ENCODE data around the gene KRT2.

KRT2 gene

GRCh38 chr12:52659951-52660350 lies 7.9 kb upstream of the KRT2 start:
- no peak overlapping the region for H4K91ac ChIP-seq (ENCODE audit: low read length)
- DNase-seq = no peak
- H3K4me1 ChIP-seq (ENCODE audit: control insufficient read depth, insufficient read depth, low read depth, low read length) = no peaks in the 10 kb centered on the region
- no peaks in the 10 kb centered on the region for H3K9me3 ChIP-seq (ENCODE audit: control insufficient read depth, low read length)
- H3K4me3 ChIP-seq (ENCODE audit: insufficient read depth in 1 of 2, low read depth in 1 of 2, low read length in 2 of 2) = no peak overlapping the region
- no peak overlapping the region for H3K4me2 ChIP-seq (ENCODE audit: low read length, poor library complexity, severe bottlenecking)
- H3K79me1 ChIP-seq (replicated peaks; ENCODE audit: low read length, poor library complexity, severe bottlenecking) = no peaks in the 10 kb centered on the region
- H3K23ac ChIP-seq (ENCODE audit: low read length in 2 of 2) = no peak overlapping the region
- H3K9ac ChIP-seq (ENCODE audit: low read length) = no peak overlapping the region
- peaks cover 31 to 94% of the 10 kb centered on the region in 2 experiments for H3K27me3 ChIP-seq (ENCODE audit: control insufficient read depth in 1 of 2, insufficient read depth in 1 of 2, low read length in 2 of 2)
- H3K4ac ChIP-seq (ENCODE audit: low read depth in 1 of 2, low read length in 2 of 2) = no peak overlapping the region
- H3K36me3 ChIP-seq (ENCODE audit: control insufficient read depth in 1 of 2, insufficient read depth in 2 of 2, low read depth in 1 of 2, low read length in 2 of 2) = no peaks in the 10 kb centered on the region
- no peak overlapping the region for H3K27ac ChIP-seq (ENCODE audit: low read length, poor library complexity, severe bottlenecking)
- H2AK5ac ChIP-seq (ENCODE audit: low read length, severe bottlenecking) = no peak overlapping the region
- H2AFZ ChIP-seq (ENCODE audit: low read depth, low read length) = no peak overlapping the region
- WGBS = 85% methylated on average over 4 of the region's 4 CpGs
- no peak overlapping the region for H2BK120ac ChIP-seq (ENCODE audit: low read depth, low read length)
- H4K8ac ChIP-seq (ENCODE audit: low read length) = no peak overlapping the region
- no peak overlapping the region for H3K14ac ChIP-seq (ENCODE audit: low read length in 2 of 2)
- H2BK5ac ChIP-seq (ENCODE audit: low read depth, low read length, poor library complexity, severe bottlenecking) = no peak overlapping the region
- no peak overlapping the region for H2BK12ac ChIP-seq (ENCODE audit: low read length in 2 of 2)
- no peak overlapping the region for H2BK15ac ChIP-seq (ENCODE audit: low read depth, poor library complexity, severe bottlenecking)
- no peak overlapping the region for H3K18ac ChIP-seq (ENCODE audit: low read depth in 1 of 2, low read length in 2 of 2)

- H3K27ac ChIP-seq (ENCODE audit: low read length, poor library complexity, severe bottlenecking) = no peak overlapping the region
- H2BK5ac ChIP-seq (ENCODE audit: low read depth, low read length, poor library complexity, severe bottlenecking) = no peak overlapping the region
- H3K4me1 ChIP-seq (ENCODE audit: control insufficient read depth, insufficient read depth, low read depth, low read length) = no peaks in the 10 kb centered on the region
- H3K4me2 ChIP-seq (ENCODE audit: low read length, poor library complexity, severe bottlenecking) = no peak overlapping the region
- no peak overlapping the region for H4K8ac ChIP-seq (ENCODE audit: low read length)
- H3K9ac ChIP-seq (ENCODE audit: low read length) = no peak overlapping the region
- H3K4me3 ChIP-seq (ENCODE audit: insufficient read depth in 1 of 2, low read depth in 1 of 2, low read length in 2 of 2) = no peak overlapping the region
- no peaks in the 10 kb centered on the region for H3K9me3 ChIP-seq (ENCODE audit: control insufficient read depth, low read length)
- H2AK5ac ChIP-seq (ENCODE audit: low read length, severe bottlenecking) = no peak overlapping the region
- H4K91ac ChIP-seq (ENCODE audit: low read length) = no peak overlapping the region
- no peak for DNase-seq
- no peak overlapping the region for H2BK120ac ChIP-seq (ENCODE audit: low read depth, low read length)
- H3K23ac ChIP-seq (ENCODE audit: low read length in 2 of 2) = no peak overlapping the region
- H3K27me3 ChIP-seq (ENCODE audit: control insufficient read depth in 1 of 2, insufficient read depth in 1 of 2, low read length in 2 of 2) = peaks cover 31 to 94% of the 10 kb centered on the region in 2 experiments
- no peaks in the 10 kb centered on the region for H3K79me1 ChIP-seq (replicated peaks; ENCODE audit: low read length, poor library complexity, severe bottlenecking)
- 54% methylated on average over 7 of the region's 7 CpGs for whole genome bisulfite sequencing
- peak overlapping the region in 1 of 2 experiments; percentile 7 for H3K14ac ChIP-seq (ENCODE audit: low read length in 2 of 2)
- H3K4ac ChIP-seq (ENCODE audit: low read depth in 1 of 2, low read length in 2 of 2) = no peak overlapping the region
- no peak overlapping the region for H3K18ac ChIP-seq (ENCODE audit: low read depth in 1 of 2, low read length in 2 of 2)
- no peaks in the 10 kb centered on the region for H3K36me3 ChIP-seq (ENCODE audit: control insufficient read depth in 1 of 2, insufficient read depth in 2 of 2, low read depth in 1 of 2, low read length in 2 of 2)
- H2BK12ac ChIP-seq (ENCODE audit: low read length in 2 of 2) = no peak overlapping the region
- no peak overlapping the region for H2AFZ ChIP-seq (ENCODE audit: low read depth, low read length)
- H2BK15ac ChIP-seq (ENCODE audit: low read depth, poor library complexity, severe bottlenecking) = no peak overlapping the region
Observed at GRCh38 chr12:52659395-52659794, 7.4 kb upstream of the KRT2 start.

GRCh38 chr12:52658196-52658595 lies 6.2 kb upstream of the KRT2 start:
- H3K18ac ChIP-seq (ENCODE audit: low read depth in 1 of 2, low read length in 2 of 2) = no peak overlapping the region
- no peaks in the 10 kb centered on the region for H3K4me1 ChIP-seq (ENCODE audit: control insufficient read depth, insufficient read depth, low read depth, low read length)
- no peak overlapping the region for H3K23ac ChIP-seq (ENCODE audit: low read length in 2 of 2)
- H2AK5ac ChIP-seq (ENCODE audit: low read length, severe bottlenecking) = no peak overlapping the region
- H2BK15ac ChIP-seq (ENCODE audit: low read depth, poor library complexity, severe bottlenecking) = no peak overlapping the region
- no peaks in the 10 kb centered on the region for H3K36me3 ChIP-seq (ENCODE audit: control insufficient read depth in 1 of 2, insufficient read depth in 2 of 2, low read depth in 1 of 2, low read length in 2 of 2)
- H3K9ac ChIP-seq (ENCODE audit: low read length) = no peak overlapping the region
- no peaks in the 10 kb centered on the region for H3K79me1 ChIP-seq (replicated peaks; ENCODE audit: low read length, poor library complexity, severe bottlenecking)
- H4K91ac ChIP-seq (ENCODE audit: low read length) = no peak overlapping the region
- H3K4me3 ChIP-seq (ENCODE audit: insufficient read depth in 1 of 2, low read depth in 1 of 2, low read length in 2 of 2) = no peak overlapping the region
- no peak overlapping the region for H2BK5ac ChIP-seq (ENCODE audit: low read depth, low read length, poor library complexity, severe bottlenecking)
- no peak overlapping the region for H3K14ac ChIP-seq (ENCODE audit: low read length in 2 of 2)
- H2BK120ac ChIP-seq (ENCODE audit: low read depth, low read length) = no peak overlapping the region
- no peak overlapping the region for H3K27ac ChIP-seq (ENCODE audit: low read length, poor library complexity, severe bottlenecking)
- no peak overlapping the region for H2BK12ac ChIP-seq (ENCODE audit: low read length in 2 of 2)
- H3K27me3 ChIP-seq (ENCODE audit: control insufficient read depth in 1 of 2, insufficient read depth in 1 of 2, low read length in 2 of 2) = peaks cover 25 to 93% of the 10 kb centered on the region in 2 experiments
- H3K9me3 ChIP-seq (ENCODE audit: control insufficient read depth, low read length) = no peaks in the 10 kb centered on the region
- H2AFZ ChIP-seq (ENCODE audit: low read depth, low read length) = no peak overlapping the region
- H3K4me2 ChIP-seq (ENCODE audit: low read length, poor library complexity, severe bottlenecking) = no peak overlapping the region
- 68% methylated on average over 4 of the region's 4 CpGs for WGBS
- DNase-seq = no peak
- H3K4ac ChIP-seq (ENCODE audit: low read depth in 1 of 2, low read length in 2 of 2) = no peak overlapping the region
- H4K8ac ChIP-seq (ENCODE audit: low read length) = no peak overlapping the region

- H3K14ac ChIP-seq (ENCODE audit: low read length in 2 of 2) = no peak overlapping the region
- no peak overlapping the region for H3K9ac ChIP-seq (ENCODE audit: low read length)
- H3K4me1 ChIP-seq (ENCODE audit: control insufficient read depth, insufficient read depth, low read depth, low read length) = no peaks in the 10 kb centered on the region
- 72% methylated on average over 5 of the region's 6 CpGs for WGBS
- H3K9me3 ChIP-seq (ENCODE audit: control insufficient read depth, low read length) = no peaks in the 10 kb centered on the region
- no peak overlapping the region for H2BK12ac ChIP-seq (ENCODE audit: low read length in 2 of 2)
- no peak overlapping the region for H2BK120ac ChIP-seq (ENCODE audit: low read depth, low read length)
- no peak overlapping the region for H3K4ac ChIP-seq (ENCODE audit: low read depth in 1 of 2, low read length in 2 of 2)
- no peak overlapping the region for H2AK5ac ChIP-seq (ENCODE audit: low read length, severe bottlenecking)
- no peak overlapping the region for H2BK15ac ChIP-seq (ENCODE audit: low read depth, poor library complexity, severe bottlenecking)
- H4K91ac ChIP-seq (ENCODE audit: low read length) = no peak overlapping the region
- H2AFZ ChIP-seq (ENCODE audit: low read depth, low read length) = no peak overlapping the region
- H3K4me2 ChIP-seq (ENCODE audit: low read length, poor library complexity, severe bottlenecking) = no peak overlapping the region
- DNase-seq = no peak
- H4K8ac ChIP-seq (ENCODE audit: low read length) = no peak overlapping the region
- no peaks in the 10 kb centered on the region for H3K79me1 ChIP-seq (replicated peaks; ENCODE audit: low read length, poor library complexity, severe bottlenecking)
- H3K27ac ChIP-seq (ENCODE audit: low read length, poor library complexity, severe bottlenecking) = no peak overlapping the region
- no peaks in the 10 kb centered on the region for H3K36me3 ChIP-seq (ENCODE audit: control insufficient read depth in 1 of 2, insufficient read depth in 2 of 2, low read depth in 1 of 2, low read length in 2 of 2)
- peaks cover 17 to 93% of the 10 kb centered on the region in 2 experiments for H3K27me3 ChIP-seq (ENCODE audit: control insufficient read depth in 1 of 2, insufficient read depth in 1 of 2, low read length in 2 of 2)
- H3K4me3 ChIP-seq (ENCODE audit: insufficient read depth in 1 of 2, low read depth in 1 of 2, low read length in 2 of 2) = no peak overlapping the region
- H2BK5ac ChIP-seq (ENCODE audit: low read depth, low read length, poor library complexity, severe bottlenecking) = no peak overlapping the region
- no peak overlapping the region for H3K18ac ChIP-seq (ENCODE audit: low read depth in 1 of 2, low read length in 2 of 2)
- no peak overlapping the region for H3K23ac ChIP-seq (ENCODE audit: low read length in 2 of 2)
Observed at GRCh38 chr12:52657250-52657902, 5.4 kb upstream of the KRT2 start.

All from mesenchymal stem cell (in vitro differentiated cells and primary cell).